K562 treated with DMSO at 1 percent for 4 hours (cell line): Measurements from ENCODE around the gene SEMA4A. TPM values are rescaled to one million over a fixed set of nuclear protein-coding genes. Genes with fewer than 3 reads are reported as not detected.

Experiments used
- total RNA-seq: library from RNA; unstranded; fragments of 300-600 nt; gene quantifications from 2 replicates; pipeline ENCODE4 v1.2.3, GENCODE V29; 2022; ENCODE audit not compliant: insufficient read depth

Gene SEMA4A
- total RNA-seq, result 0.45 and 0.68 TPM in 2 replicates

DNA sequence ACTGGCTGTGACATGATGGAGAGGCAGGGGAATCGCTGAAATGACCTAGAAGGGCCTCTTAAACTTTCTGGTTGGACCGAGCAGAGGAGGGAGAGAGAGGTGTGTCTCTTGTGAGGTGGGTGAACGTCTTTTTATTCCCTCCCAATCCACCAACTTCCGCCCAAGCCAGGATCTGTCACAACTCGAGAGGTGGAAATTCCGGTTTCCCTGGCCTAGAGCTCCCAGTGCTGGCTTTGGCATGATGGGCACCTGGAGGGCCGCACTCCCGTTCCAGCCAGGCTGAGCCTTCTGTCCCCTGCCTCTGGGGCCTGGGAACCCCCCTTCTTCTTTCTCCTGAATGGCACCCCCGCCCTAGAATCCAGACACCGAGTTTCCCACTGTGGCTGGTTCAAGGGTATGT is at the start of gene SEMA4A:
Gene SEMA4A, plus strand, starts transcription at position 224 of the 400 bp plus-strand sequence. CDS start 994 bp downstream, outside the sequence.

DNA sequence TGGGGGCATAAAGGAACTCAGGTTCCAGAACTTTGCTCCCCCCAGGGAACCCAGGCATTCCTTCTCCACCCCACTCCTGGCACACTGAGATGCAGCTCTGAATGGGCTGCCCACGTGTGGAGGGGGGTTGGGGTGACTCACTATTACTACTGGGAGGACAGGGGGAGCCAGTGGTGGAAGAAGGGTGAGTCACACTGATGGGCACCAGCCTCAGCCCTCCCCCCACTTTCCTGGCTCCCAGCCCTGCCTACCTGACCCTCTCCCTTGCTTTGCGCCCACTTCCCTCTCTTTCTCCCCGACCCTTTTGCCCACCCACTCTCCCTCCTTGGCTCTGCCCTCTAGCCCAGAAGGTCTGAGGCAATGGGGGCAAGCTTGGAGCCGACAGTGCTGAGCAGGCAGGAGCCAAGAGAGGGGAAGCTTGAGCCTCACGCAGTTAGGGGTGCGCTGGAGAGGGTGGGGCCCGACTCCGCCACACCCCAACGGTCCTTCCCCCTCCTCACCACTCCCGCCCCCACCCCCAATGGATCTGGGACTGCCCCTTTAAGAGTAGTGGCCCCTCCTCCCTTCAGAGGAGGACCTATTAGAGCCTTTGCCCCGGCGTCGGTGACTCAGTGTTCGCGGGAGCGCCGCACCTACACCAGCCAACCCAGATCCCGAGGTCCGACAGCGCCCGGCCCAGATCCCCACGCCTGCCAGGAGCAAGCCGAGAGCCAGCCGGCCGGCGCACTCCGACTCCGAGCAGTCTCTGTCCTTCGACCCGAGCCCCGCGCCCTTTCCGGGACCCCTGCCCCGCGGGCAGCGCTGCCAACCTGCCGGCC is 39.1 kb upstream of the SEMA4A start, which contains the start of gene LMNA:
Gene LMNA, plus strand, starts transcription at position 611 of the 818 bp plus-strand sequence. CDS start 208 bp downstream, outside the sequence.

DNA sequence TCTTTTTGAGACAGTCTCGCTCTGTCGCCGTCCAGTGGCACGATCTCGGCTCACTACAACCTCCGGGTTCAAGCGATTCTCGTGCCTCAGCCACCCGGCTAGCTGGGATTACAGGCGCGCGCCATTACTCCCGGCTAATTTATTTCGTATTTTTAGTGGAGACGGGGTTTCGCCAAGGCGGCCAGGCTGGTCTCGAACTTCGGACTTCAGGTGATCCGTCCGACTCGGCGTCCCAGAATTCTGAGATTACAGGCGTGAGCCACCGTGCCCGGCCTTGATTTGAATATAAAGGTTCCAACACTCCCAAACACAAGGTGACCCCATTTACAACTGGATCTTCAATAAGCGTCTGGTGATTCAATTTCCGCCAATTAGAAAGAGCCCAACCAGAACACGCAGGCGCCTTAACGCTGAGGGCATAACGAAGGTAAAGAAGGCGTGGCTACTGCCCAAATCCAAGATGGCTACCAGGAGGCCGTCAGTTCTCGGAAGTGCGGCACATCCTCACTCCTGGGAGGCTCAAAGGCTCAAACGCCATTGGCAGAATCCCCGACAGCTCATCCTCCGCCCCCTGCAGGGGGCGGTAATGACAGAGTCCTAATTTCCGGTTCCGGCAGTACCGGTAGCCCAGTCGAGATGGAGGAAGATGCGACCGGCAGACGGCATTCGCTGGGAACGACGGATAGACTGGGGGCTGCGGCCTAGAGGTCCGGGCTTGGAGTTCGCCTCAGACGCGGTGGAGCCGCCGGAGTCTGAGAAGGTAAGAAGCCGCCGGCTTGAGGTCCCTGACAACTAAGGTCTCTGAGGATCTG is 40.3 kb downstream of the SEMA4A start, which contains the start of gene SLC25A44:
Gene SLC25A44, plus strand, starts transcription at position 617 of the 812 bp plus-strand sequence. CDS start 5,744 bp downstream, outside the sequence.

DNA sequence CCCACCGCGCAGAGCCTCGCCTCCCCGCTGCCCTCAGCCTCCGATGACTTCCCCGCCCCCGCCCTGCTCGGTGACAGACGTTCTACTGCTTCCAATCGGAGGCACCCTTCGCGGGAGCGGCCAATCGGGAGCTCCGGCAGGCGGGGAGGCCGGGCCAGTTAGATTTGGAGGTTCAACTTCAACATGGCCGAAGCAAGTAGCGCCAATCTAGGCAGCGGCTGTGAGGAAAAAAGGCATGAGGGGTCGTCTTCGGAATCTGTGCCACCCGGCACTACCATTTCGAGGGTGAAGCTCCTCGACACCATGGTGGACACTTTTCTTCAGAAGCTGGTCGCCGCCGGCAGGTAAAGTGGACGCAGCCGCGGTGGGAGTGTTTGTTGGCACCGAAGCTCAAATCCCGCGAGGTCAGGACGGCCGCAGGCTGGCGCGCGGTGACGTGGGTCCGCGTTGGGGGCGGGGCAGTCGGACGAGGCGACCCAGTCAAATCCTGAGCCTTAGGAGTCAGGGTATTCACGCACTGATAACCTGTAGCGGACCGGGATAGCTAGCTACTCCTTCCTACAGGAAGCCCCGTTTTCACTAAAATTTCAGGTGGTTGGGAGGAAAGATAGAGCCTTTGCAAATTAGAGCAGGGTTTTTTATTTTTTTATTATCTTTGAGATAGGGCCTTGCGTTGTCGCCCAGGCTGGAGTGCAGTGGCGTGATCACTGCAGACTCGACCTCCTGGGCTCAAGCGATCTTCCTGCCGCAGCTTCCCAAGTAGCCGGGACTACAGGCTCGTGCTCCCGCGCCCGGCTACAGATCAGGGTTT is 59.7 kb downstream of the SEMA4A start, which contains the start of gene PMF1:
Gene PMF1, plus strand, starts transcription at position 175 of the 811 bp plus-strand sequence. Its CDS starts 9 bp downstream, at position 184.

Other genes with a start within 250 kb of the SEMA4A start
- 29.7 and 34.8 TPM in 2 replicates for gene RIT1, start 242.2 kb upstream of the SEMA4A start, total RNA-seq
- 60.3 and 85.8 TPM in 2 replicates for gene KHDC4, start 219.2 kb upstream of the SEMA4A start, total RNA-seq
- gene RXFP4, start 211.9 kb upstream of the SEMA4A start, total RNA-seq, result not detected in 2 replicates
- gene ARHGEF2, start 175.0 kb upstream of the SEMA4A start, total RNA-seq, result 104 and 108 TPM in 2 replicates
- gene SSR2, start 132.6 kb upstream of the SEMA4A start, total RNA-seq, result 376 and 423 TPM in 2 replicates
- gene UBQLN4, start 99.8 kb upstream of the SEMA4A start, total RNA-seq, result 36.2 and 40.5 TPM in 2 replicates
- 89.4 and 95.5 TPM in 2 replicates for gene LAMTOR2, start 98.8 kb upstream of the SEMA4A start, total RNA-seq
- 1.8 TPM in 1 of 2 replicates, not detected in the other for gene RAB25, start 92.4 kb upstream of the SEMA4A start, total RNA-seq
- 5.1 and 6.5 TPM in 2 replicates for gene MEX3A, start 71.1 kb upstream of the SEMA4A start, total RNA-seq
- 328 and 359 TPM in 2 replicates for gene LMNA, start 38.9 kb upstream of the SEMA4A start, total RNA-seq
- gene SLC25A44, start 40.5 kb downstream of the SEMA4A start, total RNA-seq, result 16.0 and 26.8 TPM in 2 replicates
- 102 and 112 TPM in 2 replicates for gene PMF1, start 59.4 kb downstream of the SEMA4A start, total RNA-seq
- gene BGLAP, start 88.6 kb downstream of the SEMA4A start, total RNA-seq, result not detected in 2 replicates
- 2.5 and 5.7 TPM in 2 replicates for gene PAQR6, start 94.5 kb downstream of the SEMA4A start, total RNA-seq
- 45.9 and 65.7 TPM in 2 replicates for gene SMG5, start 129.2 kb downstream of the SEMA4A start, total RNA-seq
- gene TMEM79, start 130.7 kb downstream of the SEMA4A start, total RNA-seq, result 4.9 and 11.9 TPM in 2 replicates
- gene GLMP, start 142.1 kb downstream of the SEMA4A start, total RNA-seq, result 30.9 and 33.6 TPM in 2 replicates
- not detected in 2 replicates for gene VHLL, start 145.7 kb downstream of the SEMA4A start, total RNA-seq
- 323 and 373 TPM in 2 replicates for gene CCT3, start 184.7 kb downstream of the SEMA4A start, total RNA-seq
- not detected in 2 replicates for gene TSACC, start 184.9 kb downstream of the SEMA4A start, total RNA-seq
- gene RHBG, start 215.6 kb downstream of the SEMA4A start, total RNA-seq, result not detected in 2 replicates